ENCODE results near the gene RTN4RL1.

DNA sequence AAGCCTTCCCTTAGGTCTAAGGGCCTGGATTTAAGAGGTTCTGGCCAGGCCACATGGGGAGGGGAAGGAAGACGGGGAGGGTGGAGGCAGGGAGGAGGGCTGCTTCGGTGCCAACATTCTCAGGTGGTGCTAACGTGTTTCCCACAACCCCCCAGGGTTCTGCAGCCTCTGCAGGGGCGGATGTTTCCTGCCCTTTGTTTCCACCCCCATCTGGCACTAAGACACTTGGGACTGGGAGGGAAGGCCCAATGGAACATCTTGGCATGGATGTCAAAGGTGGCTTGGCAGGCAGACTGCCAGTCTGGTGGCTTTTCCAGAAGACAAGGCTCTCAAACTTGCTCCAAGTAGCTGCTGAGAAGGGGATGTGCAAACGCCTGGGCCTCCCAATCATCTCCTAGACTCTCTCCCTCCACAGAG is 42.5 kb upstream of the RTN4RL1 start:
- TF ChIP-seq, protein P1, sequence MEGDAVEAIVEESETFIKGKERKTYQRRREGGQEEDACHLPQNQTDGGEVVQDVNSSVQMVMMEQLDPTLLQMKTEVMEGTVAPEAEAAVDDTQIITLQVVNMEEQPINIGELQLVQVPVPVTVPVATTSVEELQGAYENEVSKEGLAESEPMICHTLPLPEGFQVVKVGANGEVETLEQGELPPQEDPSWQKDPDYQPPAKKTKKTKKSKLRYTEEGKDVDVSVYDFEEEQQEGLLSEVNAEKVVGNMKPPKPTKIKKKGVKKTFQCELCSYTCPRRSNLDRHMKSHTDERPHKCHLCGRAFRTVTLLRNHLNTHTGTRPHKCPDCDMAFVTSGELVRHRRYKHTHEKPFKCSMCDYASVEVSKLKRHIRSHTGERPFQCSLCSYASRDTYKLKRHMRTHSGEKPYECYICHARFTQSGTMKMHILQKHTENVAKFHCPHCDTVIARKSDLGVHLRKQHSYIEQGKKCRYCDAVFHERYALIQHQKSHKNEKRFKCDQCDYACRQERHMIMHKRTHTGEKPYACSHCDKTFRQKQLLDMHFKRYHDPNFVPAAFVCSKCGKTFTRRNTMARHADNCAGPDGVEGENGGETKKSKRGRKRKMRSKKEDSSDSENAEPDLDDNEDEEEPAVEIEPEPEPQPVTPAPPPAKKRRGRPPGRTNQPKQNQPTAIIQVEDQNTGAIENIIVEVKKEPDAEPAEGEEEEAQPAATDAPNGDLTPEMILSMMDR (IDR thresholded peaks at IDR 0.05; ENCODE audit: low read depth, low read length, poor library complexity, severe bottlenecking) = no peak
- no peak for TF ChIP-seq EZH2phosphoT487 (IDR thresholded peaks at IDR 0.05; ENCODE audit: borderline replicate concordance, low read length)
